Ecto neural progenitor cell (in vitro differentiated cells): Measurements from ENCODE around the gene MFAP2.
"Not testable (repeated sequence)": the region's sequence is repeated elsewhere in the genome, so short reads cannot be mapped to it uniquely, and the experiment has no call there.

ENCODE experiments used
- DNase-seq: peaks from one replicate; pipeline ENCODE4 v3.0.0-alpha.2; 2018; ENCODE audit warnings: low spot score

Gene MFAP2

DNA sequence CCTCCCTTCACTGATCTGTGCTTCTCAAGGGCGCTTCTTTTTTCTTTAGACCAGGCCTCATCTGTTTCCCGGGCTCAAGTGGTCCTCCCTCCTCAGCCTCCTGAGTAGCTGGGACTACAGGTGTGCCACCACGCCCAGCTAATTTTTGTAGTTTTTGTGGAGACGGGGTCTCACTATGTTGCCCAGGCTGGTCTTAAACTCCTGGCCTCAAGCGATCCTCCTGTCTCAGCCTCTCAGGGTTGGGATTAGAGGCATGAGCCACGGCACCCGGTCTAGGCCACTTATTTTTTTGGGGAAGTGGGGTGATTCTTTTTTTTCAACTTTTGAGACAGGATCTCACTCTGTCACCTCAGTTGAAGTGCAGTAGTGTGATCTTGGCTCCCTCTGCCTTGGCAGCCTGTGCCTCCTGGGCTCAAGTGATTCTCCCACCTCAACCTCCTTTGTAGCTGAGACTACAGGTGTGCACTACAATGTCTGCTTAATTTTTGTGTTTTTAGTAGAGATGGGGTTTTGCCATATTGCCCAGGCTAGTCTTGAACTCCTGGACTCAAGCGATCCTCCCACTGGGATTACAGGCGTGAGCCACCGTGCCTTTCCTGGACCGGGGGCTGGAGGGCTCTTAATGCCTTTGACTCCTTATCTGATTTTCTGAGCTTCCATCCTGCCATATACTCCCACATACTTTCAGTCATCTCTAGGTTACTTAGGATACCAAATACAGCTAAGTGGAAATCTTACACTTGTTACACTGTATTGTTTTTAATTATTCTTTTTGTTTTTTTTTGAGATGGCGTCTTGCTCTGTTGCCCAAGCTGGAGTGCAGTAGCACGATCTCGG is 18.9 kb downstream of the MFAP2 start:
- DNase-seq, result no peak

DNA sequence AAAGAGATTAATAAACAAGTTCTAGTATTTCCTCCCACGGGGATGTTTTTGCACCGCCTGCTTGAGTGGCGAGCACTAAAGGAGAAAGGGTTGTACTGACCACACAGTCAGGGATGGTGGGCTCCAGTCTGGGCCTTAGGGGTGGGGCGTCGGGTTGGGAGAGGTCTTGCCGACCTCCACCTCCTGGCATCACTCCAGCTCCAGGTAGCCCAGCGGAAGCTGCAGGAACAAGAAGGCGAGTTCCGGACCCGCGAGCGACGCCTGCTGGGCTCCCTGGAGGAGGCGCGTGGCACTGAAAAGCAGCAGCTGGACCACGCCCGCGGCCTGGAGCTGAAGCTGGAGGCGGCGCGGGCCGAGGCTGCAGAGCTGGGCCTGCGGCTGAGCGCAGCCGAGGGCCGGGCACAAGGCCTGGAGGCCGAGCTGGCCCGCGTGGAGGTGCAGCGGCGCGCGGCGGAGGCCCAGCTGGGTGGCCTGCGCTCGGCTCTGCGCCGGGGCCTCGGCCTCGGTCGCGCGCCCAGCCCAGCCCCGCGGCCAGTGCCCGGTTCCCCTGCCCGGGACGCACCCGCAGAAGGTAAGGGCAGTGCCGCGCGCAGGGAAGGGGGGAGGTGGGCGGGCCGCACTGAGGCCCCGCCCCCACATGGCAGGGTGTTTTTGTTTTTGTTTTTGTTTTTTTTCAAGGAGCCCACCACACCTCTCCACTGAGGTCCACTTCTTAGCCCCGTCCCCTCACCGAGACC is 19.7 kb downstream of the MFAP2 start:
- peak; percentile 93 for DNase-seq

DNA sequence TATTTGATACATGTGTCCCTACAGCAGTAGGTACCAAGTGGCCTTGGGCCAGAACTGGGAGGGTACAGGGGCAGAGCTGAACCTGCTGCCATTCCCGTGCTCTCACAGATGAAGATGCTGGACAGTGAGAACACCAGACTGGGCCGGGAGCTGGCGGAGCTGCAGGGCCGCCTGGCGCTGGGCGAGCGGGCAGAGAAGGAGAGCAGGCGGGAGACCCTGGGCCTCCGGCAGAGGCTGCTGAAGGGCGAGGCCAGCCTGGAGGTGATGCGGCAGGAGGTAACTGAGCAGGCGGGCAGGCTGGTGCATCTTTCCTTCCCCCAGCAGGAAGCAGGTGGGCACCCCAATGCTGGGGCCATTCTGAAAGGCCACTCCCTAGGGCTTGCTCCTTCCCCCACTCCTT is 21.9 kb downstream of the MFAP2 start:
- DNase-seq, result no peak

DNA sequence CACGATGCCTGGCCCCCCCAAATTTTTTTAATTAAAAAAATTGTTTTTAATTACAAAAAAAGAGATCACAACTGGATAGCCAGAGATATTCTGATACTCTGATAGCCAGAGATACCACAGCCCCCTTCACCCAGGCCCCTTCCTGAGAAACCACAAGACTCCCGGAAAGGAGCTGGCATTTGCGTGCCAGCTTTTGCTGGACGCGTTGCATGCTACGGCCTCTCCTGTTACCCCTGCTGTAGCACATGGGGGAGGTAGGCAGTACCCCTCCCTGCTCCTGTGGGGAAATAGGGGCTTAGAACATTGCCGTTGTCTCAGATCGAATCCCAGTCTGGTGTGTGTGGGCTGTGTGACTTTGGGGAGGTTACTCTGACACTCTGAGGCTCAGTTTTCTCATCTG is 22.7 kb downstream of the MFAP2 start:
- no peak for DNase-seq

DNA sequence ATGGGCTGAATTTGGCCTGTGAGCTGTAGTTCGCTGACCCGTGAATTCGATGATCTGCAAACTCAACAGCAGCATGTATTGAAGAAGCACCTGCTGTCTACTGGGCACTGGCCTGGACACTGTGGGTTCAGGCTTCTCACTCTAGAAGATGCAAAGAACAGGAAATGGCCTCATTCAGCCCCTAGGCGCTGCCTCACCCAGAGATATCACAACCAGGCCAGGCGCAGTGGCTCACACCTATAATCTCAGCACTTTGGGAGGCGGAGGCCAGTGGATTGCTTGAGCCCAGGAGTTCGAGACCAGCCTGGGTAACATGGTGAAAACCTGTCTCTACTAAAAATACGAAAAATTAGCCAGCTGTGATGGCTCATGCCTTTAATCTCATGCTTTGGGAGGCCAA is 23.6 kb downstream of the MFAP2 start:
- DNase-seq, result no peak

DNA sequence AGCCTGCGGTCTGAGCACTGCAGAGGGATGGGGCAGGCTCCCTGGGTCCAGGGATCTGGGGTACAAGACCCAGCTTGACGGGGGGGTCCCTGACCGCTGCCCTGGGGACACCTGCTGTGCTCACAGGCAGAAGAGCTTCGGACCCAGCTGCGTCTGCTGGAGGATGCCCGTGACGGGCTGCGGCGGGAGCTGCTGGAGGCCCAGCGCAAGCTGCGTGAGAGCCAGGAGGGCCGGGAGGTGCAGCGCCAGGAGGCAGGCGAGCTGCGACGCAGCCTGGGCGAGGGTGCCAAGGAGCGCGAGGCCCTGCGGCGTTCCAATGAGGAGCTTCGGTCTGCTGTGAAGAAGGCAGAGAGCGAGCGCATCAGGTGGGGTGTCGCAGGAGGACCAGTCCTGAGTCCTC is 25.2 kb downstream of the MFAP2 start:
- DNase-seq, result no peak

DNA sequence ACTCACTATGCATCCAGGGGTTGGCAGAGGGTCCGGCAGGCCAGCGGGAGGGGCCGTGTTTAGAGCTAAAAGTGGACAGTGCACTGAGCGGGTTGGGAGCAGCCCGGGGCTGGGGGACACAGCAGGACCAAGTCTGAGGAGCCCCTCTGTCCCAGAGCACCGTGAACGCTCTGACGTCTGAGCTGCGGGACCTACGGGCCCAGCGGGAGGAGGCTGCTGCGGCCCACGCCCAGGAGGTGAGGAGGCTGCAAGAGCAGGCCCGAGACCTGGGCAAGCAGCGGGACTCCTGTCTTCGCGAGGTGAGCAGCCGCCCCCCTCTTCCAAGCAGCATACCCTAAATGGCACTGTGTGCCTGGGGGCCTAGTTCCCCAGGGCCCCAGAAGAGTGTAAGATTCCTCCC is 25.8 kb downstream of the MFAP2 start:
- DNase-seq, result no peak

DNA sequence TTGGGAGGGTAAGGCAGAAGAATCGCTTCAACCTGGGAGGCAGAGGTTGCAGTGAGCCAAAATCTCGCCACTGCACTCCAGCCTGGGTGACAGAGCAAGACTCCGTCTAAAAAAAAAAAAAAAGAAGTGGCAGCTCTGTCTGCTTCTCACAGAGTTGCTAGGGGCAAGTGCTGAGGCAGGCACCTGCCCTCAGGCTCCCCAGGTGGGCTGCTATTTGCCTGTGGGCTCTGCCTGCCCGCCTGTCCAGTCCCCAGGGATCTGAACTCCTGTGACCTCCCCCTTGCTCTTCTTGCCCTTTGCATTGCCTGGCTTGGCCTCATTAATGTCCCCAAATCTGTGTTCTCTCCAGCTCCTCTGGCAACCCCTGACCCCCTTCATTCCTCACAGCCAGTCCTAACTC is 28.0 kb downstream of the MFAP2 start:
- DNase-seq, result not testable (repeated sequence)

DNA sequence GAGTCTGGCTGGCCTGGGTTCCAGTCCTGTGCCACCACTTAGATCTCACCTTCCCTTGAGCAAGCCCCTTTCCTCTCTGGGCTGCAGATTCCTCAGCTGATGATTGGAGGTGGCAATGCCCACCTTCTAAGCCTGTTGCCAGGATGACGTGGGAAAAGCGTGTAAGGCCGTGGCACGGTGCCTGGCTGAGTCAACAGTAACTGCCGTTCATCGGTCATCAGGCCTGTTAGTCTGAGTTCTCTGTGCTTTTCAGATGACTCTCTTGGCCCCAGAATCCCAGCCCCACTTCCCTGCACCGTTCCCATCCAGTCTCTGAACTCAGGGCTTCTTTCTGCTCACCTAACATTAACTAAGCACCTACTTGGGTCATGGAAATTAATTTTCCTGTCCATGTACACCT is 31.4 kb downstream of the MFAP2 start:
- not testable (repeated sequence) for DNase-seq

DNA sequence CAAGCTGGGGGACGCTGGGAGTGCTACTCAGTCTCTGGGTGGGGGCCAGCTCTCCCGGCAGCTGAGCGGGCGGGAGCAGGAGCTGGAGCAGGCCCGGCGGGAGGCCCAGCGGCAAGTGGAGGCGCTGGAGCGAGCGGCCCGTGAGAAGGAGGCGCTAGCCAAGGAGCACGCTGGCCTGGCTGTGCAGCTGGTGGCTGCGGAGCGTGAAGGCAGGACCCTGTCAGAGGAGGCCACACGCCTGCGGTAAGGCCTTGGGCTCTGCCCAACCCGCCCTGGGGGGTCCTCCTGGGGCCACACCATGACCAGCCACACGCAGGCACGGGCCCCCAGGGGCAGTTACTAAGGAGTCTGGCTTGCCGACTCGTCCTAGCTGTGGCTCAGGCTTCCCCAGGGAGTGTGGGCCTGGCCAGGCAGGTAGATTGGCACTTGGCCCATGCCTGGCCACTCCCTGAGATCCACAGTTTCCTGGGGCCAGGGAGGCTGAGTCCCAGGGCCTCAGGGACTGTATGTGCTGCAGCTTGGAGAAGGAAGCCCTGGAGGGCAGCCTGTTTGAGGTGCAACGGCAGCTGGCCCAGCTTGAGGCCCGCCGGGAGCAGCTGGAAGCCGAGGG is 32.0 kb downstream of the MFAP2 start:
- not testable (repeated sequence) for DNase-seq

DNA sequence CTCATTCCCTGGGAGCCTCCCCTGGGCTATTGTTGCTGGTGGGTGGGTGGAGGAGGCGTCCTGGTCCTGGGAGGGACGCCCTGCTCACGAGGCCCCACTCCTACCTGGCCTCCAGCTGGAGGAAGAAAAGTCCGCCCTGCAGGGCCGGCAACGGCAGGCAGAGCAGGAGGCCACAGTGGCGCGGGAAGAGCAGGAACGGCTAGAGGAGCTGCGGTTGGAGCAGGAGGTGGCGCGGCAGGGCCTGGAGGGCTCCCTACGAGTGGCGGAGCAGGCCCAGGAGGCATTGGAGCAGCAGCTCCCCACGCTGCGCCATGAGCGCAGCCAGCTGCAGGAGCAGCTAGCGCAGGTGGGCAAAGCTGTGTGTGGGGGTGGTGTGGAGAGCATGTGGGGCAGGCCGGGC is 33.8 kb downstream of the MFAP2 start:
- no peak for DNase-seq

DNA sequence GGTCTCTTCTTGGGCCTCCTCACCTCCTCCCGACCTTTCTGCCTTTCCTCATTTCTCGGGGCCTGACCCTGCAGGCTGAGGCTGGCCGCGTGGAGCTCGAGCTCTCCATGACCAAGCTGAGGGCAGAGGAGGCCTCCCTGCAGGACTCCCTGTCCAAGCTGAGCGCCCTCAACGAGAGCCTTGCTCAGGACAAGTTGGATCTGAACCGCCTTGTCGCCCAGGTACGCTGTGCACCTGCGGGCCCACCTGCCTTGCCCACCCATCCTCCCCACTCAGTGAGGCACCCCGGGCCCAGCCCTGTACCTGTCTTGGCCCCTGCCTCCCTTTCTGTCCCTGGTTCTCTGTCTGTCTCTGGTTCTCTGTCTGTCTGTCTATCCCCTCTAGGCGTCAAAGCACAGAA is 34.2 kb downstream of the MFAP2 start:
- not testable (repeated sequence) for DNase-seq

DNA sequence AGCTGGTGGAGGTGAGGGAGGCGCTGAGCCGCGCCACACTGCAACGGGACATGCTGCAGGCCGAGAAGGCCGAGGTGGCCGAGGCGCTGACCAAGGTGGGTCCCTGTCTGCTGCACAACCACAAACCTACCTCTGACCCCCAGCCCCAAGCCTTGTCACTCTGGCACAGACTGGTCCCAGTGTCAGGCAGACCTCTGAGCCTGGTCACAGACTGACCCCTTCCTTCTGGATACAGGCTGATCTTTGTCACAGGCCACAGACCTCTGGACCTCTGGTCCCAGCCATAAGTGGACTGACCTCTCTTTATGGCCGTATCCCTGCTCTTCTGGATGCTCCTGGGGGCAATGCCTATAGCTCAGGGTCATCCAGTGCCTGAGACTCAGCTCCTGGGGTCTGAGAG is 34.9 kb downstream of the MFAP2 start:
- DNase-seq, result not testable (repeated sequence)

DNA sequence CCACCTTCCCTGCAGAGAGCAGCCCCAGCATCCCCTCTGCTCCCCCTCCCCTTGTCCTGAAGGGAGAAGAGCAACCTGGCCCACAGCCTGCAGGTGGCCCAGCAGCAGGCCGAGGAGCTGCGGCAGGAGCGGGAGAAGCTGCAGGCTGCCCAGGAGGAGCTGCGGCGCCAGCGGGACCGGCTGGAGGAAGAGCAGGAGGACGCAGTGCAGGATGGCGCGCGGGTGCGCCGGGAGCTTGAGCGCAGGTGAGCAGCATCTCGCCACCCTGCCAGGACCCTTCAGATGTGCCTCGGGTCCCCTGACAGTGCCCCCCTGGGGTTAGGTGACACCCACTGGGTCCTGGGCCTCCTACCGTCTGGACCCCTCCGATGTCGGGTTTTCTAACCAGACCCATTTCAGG is 36.4 kb downstream of the MFAP2 start:
- no peak for DNase-seq

DNA sequence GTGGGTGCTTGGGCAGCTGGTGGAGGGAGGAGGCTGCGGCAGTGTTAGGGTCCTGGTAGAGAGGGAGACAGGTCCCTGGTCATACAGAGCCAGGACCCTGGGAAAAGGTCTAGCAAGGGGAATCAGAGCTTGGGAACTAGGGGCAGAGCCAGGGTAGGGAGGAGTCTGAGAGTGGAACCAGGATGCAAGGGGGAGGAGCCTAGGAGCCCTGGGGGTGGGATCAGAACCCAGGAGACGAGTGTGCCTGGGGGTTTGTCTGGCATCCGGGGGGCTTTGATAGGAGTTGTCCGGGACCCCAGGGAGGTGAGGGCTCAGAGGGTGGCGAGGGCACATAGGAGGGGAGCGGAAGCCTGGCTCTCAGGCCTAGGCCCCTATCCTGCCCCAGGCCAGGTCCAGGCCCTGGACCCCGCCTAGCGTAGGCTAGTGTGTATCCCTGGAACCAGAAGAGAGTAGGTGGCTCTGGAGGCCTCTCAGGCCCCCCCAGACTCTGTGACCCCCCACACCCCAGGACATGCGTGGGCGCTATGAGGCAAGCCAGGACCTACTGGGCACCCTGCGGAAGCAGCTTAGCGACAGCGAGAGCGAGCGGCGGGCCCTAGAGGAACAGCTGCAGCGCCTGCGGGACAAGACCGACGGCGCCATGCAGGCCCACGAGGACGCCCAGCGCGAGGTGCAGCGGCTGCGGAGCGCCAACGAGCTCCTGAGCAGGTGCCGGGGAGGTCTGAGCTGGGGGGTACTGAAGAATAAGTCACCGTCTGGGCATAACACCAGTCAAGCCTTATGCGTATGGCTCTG is 40.8 kb downstream of the MFAP2 start:
- DNase-seq, result not testable (repeated sequence)

DNA sequence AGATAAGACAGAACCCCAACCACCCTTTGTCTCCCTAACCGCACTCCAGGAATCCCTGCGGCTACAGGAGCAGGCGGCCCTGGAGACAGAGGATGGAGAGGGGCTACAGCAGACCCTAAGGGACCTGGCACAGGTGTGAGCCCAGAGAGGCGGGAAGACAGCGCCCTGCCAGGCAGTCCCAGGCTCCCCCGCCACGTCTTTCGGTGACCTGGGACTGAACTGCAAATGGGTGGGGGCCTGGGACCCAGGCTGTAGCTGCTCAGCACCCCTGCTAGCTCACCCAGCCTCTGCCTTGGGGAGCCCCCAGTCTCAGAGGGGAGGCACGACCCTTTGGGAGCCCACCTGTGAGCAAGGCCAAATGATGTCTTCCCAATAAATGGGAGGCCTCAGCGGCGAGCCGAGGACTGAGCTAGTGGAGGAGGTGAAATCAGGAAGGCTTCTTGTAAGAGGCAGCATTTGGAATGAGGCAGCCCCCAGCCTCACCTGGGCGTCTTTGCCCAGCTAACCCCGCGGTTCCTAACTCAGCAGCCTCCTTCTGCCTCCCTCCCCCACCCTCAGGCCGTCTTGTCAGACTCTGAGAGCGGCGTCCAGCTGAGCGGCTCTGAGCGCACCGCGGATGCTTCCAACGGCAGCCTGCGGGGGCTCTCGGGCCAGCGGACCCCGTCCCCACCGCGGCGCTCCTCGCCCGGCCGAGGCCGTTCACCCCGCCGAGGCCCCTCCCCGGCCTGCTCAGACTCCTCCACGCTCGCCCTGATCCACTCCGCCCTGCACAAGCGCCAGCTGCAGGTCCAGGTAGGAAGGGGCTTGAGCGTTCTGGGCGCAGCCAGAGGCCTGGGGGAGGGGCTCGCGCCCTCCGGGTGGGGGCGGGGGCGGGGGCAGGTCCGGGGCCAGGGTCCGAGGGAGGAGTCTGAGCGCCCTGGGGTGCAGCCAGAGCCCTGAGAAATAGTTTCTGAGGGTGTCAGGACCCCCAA is 41.8 kb downstream of the MFAP2 start:
- no peak for DNase-seq

DNA sequence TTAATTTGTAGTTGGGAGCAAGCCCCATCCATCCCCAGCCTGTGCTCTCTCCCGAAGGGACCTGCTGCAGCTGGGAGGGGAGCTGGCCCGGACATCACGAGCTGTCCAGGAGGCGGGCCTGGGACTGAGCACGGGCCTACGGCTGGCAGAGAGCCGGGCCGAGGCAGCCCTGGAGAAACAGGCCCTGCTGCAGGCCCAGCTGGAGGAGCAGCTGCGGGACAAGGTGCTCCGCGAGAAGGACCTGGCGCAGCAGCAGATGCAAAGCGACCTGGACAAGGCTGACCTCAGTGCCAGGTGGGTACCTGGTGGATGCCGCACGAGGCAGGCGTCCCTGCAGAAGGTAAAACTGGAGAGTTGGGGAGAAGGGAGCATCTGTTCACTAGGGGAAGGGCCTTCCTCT is 43.8 kb downstream of the MFAP2 start:
- peak; percentile 19 for DNase-seq

DNA sequence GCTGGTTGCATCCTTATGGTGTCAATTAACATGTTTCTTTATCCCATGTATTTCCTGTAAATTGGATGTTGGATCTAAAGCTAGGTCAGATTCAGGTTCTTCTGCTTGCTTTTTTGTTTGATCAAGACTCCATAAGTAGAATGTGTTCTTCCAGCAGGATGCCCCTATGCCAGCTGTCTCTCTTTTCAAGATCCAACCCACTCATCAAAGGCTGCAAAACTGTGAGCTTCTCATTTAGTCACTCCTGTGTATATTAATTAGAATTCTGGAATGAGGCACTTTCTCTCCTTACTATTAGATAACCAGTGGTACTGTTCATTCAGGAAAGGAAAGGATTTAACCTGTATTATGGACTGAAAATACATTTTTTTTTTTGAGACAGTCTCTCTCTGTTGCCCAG is 46.5 kb downstream of the MFAP2 start:
- DNase-seq, result not testable (repeated sequence)

DNA sequence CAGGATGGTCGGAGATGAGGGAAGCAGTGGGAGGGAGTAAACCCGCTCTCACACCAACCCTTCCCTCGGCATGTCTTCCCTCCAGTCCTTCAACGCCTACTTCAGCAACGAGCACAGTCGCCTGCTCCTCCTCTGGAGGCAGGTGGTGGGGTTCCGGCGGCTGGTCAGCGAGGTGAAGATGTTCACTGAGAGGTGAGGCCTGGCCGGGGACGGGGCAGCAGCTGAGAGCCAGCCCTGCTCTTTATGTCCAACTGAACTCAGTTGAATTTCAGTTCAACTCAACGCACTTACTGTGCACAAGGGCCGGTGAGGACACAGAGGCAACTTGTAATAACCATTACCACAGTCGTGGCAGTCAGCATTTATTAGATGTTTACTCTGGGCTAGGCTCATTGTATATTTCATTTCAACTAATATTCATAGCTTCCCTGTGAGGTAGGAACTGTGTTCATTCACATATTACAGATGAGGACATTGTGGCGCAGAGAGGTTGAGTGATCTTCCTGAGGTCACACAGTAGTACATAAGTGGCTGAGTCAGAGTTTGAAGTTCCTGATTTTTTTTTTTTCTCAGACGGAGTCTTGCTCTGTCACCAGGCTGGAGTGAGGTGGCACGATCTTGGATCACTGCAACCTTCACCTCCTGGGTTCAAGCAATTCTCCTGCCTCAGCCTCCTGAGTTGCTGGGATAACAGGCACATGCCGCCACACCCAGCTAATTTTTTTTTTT is 49.0 kb downstream of the MFAP2 start:
- DNase-seq, result peak; percentile 36
